ENCODE data around the gene LGALS14.

The LGALS14 gene

GRCh38 chr19:39746836-39747529 lies 42.7 kb downstream of the LGALS14 start:
- DNase-seq = no peak

- no peak for DNase-seq
Measured at GRCh38 chr19:39749981-39750380, 45.7 kb downstream of the LGALS14 start.

- no peak for DNase-seq
Measured at GRCh38 chr19:39752390-39752789, 48.1 kb downstream of the LGALS14 start.

- no peak for DNase-seq
Measured at GRCh38 chr19:39752795-39753194, 48.5 kb downstream of the LGALS14 start.

- DNase-seq = no peak
Measured at GRCh38 chr19:39754544-39754943, 50.3 kb downstream of the LGALS14 start.

GRCh38 chr19:39754971-39755370 lies 50.7 kb downstream of the LGALS14 start:
- no peak for DNase-seq

Measured in amygdala (tissue), 56 donors.